Amniotic stem cell (primary cell): ENCODE results near the gene SLC12A1.
A peak's percentile ranks its signal among the peaks of the same experiment; 100 is the strongest.

Experiments
- DNase-seq: peaks from one replicate; lab custom pipeline; 2025; lab: John Stamatoyannopoulos, UW

The SLC12A1 gene

DNA sequence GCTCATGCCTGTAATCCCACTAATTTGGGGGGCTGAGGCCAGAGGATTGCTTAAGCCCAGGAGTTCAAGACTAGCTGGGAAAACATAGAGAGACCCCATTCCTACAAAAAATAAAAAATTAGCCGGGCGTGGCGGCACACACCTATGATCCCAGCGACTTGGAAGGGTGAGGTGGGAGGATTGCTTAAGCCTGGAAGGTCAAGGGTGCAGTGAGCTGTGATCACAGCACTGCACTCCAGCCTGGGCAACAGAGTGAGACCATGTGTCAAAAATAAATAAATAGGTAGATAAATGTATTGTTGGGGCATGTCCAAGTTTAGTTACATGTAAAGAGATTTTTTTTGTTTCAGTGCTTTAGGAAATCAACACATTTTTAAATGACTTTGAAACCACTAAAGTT lies 36.4 kb downstream of the SLC12A1 start:
- no peak for DNase-seq

DNA sequence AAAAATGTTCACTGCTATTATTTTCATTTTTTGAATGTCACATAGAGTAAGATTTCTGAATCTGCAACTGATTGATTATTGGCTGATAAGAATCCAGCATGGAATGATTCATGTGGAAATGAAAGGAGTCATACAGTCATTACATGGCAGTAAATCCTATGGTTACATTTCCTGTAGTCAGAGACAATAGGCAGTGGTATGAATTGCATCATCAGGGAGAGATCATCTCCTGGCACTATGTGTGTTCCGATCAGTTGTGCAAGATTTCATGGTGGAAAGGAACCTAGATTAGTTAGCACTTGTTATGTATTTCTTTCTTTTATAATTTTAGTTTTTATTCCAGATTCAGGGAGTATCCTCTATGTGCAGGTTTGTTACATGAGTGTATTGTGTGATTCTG lies 38.8 kb downstream of the SLC12A1 start:
- no peak for DNase-seq

DNA sequence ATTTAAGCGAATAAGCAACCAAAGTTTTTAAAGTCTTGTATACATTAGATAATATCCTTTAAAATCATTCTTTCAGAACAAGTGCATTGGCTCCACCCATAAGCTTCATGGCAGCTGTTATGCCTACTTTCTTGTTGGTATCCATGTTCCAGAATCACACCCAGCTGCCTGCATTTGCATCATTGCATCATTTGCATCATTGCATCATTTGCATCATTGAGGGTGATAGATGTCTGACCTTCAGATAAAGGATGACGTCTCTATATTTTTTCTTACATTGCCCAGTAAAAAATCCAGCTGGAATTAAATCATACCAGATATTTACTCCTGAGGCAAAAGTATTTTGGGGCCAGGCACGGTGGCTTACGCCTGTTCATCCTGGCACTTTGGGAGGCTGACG lies 42.3 kb downstream of the SLC12A1 start:
- no peak for DNase-seq

DNA sequence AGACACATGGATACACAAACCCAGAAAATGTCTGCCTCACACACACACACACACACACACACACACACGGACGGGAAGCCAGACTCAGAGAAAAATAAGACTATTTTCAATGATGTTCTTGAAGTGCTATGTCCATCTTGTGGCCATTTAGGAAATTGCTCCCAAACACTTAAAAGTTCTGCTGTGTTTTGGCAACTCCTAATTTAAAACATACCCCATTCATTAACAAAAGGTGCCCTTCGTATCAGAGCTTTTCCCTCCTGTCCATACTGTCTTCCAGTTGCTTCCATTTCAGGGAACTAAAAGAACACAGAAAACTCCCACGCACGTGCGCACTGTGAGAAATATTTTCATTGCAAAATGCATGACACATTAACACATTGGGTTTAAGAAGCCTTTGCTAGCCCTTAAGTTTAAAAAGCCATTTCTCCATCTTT lies 44.6 kb downstream of the SLC12A1 start:
- peak; percentile 34 for DNase-seq

DNA sequence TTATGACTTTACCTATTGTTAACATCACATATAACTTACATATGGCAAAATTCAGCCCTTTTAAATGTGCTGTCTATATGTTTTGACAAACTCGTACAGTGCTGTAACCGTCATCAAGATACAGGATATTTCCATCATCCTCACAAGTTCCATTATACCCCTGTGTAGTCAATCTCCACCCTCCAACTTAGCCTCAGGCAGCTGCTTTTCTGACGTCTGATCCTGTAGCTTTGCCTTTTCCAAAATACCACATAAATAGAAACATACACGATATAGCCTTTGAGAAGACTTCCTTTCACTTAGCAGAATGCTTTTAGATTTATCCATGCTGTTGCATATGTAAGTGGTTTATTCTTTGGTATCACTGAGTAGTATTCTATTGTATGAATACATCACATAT lies 47.1 kb downstream of the SLC12A1 start:
- no peak for DNase-seq

DNA sequence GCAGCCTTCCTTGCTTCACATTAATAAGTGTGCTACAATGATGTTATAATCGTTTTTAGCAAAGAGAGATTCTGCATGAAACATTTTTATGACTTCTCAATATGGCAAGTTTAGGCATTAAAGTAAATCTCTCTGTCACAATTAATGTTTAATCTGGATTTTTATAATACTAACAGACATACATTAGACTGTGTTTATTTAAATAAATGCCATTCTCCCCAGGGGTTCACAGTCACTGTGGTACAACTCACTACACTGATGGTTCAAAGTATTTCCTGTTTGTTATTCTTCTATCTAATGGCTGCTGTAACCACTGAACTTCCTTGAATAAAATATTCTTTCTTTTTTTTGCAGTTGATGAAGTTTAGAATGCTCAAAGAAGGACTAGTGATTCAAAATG lies 59.0 kb downstream of the SLC12A1 start:
- no peak for DNase-seq

DNA sequence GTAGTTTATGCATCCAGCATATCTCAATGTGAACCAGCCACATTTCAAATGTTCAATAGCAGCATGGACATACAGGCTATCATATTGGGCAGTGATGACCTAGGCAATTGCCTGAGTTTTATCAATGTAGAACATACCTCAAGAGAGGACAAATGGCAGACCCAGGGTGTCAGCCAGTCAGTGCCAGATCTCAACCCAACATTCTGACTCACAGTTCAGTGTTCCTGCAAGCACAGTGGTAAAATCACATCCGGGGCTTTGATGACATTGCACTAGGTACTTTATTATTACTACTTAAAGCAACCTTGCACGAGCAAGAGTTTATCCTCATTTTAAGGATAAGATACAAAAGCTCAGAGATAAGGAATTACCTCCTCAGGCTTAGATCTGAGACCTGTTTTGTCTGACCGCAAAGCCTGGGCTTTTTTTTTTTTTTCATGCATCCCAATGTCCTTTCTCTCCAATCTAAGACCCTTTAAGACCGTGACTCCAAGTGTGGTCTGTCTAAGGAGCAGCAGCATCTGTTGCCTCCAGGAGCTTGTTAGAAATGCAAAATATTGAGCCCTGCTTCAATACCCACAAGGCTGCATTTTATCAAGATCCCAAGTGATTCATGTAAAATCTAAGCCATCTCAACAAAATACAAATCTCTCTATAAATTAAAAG lies 60.1 kb downstream of the SLC12A1 start:
- no peak for DNase-seq

DNA sequence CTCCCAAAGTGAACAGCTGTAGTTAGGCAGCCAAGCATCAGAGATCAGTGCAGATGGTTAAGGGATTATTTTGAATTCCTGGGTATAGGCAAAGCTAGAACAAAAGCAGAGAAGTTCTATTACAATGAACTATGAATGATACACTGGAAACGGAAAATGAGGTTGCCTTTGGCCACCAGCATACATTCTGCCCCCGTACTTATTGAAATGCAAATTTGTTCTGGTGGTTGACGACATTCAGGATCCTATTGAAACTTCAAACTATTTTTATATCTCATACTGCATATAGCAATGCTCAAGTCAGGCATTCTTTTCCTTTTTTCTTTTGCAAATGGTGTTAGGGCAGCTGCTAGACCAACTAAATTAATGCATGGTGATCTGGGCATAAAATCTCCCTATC lies 61.7 kb downstream of the SLC12A1 start:
- DNase-seq, result no peak

DNA sequence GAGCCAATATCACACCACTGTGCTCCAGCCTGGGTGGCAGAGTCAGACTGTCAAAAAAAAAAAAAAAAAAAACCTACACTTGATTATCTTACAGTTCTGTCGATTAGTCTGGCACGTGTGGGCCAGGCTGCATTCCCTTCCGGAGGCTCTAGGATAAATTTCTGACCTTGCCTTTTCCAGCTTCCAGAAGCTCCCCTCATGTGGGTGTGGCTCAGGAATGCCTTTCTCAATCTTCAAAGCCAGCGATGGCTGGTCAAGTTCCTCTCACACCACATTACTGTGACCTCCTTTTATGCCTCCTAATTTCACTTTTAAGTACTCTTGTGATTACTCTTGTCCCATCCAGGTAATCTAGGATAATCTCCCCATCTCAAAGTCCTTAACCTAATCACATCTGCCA lies 66.9 kb downstream of the SLC12A1 start:
- DNase-seq, result no peak

DNA sequence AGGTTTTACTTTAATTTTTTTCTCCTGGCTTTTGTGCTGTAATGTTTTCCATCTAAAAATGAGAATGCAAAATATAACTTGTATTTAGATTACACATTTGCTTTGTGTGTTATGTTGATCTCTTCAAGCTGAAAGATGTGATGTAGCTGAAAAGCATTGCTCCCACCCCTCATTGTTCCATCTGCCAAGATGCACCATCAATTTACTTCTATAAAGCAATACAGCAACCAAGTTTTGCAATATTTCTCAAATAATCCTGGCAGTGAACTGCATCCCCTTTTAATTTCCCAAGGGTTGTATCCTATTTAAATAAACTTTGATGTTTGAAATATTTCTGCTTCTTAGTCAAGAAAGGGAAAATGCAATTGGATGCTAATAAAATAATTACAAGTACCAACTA lies 72.6 kb downstream of the SLC12A1 start:
- DNase-seq, result no peak

DNA sequence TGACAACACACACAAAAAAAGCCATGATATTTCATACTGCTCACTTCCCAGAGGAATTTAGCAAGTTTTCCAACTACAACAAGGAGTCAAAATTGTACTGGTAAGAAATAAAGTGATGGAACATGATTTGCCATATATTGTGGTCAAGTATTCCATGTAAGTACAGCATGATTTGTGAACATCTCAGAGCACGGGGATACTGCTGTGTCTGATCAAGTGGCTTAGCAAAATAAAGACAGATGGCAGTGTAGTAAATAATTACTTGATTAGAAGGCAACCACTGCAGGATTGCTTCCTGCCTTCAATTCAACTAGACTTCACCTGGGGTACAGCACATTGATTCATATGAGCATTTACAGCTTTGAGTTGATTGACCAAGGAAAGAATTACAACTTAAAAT lies 73.5 kb downstream of the SLC12A1 start:
- no peak for DNase-seq

DNA sequence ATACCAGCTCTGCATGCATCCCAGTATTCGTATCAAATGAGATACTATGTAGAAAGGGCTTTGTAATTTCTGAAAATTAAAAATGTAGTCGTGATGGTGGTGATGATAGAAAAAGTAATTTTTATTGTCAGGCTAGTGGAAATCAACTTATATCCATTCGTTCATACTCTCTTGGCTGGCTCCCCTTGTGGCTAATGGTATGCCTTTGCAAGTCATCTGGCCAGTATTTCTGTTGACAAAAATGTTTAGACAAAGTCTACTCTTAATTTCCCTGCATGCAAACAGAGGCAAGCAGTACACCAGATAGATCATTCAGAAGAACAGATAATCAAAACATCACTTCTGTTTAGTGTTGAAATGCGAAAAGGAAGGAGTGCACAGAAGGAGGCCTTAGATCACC lies 75.6 kb downstream of the SLC12A1 start:
- DNase-seq, result no peak

DNA sequence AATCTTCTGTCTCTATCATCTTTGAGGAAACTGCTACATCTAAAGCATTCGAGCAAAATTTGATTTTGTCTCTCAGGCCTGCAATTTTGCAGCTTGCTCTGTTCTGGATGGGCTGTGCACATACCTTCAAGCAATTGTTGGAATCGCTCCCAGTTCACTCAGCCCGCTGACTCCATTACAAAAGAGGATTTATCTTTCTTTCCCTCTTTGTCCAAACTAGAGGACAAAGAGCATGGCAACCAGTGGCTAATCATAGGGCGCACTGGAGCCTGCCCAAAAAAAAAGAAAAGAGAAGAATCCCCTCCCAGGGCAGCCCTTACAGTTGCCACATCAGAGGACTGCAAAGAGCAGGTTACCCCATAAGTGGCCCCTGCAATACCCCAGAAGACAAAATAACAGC lies 76.1 kb downstream of the SLC12A1 start:
- no peak for DNase-seq

DNA sequence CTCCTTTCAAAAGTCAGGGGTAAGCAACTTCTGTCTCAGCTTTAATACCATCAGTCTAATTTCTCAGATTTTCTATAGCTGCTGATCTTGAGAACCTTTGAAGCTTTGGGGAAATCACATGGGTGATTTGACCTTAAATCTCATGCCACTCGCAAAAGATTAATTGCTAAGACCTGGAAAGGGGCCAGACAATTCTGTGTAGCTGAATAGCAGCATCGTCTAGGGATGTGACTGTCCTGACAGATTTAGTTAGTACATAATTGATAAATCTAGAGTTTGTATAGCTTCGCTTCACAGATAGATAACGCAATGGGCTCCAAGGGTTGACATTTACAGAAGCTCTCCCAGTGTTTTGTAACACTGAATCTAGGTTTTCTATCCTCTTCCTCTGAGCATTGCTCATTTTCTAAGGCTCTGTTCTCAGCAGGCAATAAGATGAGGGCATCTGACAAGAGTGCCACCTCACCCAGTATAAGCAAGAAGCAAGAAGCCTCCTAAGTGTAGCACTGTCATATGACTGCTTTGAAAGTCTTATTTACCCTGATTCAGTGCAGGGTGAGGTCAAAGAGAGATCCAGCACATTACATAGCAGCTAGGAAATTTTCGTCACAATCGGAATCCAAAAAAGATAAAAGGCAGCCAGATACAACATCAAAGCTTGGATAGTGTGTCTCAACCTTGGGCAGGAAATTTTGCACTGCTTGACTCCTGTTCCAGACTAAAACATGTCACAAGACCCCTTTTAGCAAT lies 77.5 kb downstream of the SLC12A1 start:
- DNase-seq, result no peak

DNA sequence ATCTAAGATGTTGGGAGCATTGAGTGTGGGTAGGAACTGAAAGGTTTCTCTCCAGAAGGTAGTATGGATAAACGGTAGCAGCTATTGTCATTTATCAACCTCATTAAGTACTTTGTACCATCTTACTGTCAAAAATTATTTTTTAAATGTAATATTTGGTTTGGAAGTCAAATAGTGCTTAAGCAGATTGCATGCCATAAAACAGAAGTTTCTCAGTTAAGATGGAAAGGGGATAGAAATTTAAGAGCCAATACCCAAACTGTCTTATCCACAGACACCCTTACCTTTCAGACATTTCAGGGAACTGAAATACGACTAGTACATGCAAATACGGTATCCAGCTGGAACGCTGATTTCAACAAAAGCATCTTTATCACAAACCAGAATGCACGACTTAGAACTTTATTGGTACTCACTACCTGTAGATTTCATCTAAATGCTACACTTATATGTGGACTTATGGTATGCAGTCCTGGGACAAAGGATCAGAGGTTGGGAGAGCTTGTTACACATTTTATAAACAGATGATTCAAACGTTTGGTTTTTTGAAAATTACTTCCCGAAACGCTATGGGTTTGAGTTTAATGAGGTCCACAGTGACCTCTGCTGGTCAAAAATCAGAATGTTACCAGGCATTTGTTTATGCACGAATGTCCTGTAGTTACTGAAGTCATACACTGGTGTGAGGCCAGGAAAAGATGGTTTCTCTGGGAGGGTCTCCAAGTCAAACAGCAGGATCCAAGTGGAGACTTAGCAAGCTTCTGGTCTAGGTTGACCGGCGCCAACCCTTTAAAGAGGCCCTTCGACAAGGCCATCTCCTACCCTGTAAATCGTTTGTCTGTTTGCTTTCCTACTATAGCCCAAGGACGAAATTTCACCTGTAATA lies 79.5 kb downstream of the SLC12A1 start:
- peak; percentile 55 for DNase-seq

DNA sequence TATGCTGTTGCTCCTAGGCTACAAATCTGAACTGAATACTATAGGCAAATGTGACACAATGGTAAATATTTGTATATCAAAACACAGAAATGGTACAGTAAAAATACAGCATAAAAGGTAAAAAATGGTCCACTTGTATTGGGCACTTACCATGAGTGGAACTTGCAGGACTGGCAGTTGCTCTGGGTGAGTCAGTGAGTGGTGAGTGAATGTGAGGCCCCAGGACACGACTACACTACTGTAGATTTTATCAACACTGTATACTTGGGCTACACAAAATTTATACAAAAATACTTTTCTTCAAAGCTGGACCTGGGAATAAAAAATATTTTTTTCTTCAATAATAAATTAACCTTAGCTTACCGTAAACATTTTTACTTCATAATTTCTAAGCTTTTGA lies 83.5 kb downstream of the SLC12A1 start:
- DNase-seq, result no peak

DNA sequence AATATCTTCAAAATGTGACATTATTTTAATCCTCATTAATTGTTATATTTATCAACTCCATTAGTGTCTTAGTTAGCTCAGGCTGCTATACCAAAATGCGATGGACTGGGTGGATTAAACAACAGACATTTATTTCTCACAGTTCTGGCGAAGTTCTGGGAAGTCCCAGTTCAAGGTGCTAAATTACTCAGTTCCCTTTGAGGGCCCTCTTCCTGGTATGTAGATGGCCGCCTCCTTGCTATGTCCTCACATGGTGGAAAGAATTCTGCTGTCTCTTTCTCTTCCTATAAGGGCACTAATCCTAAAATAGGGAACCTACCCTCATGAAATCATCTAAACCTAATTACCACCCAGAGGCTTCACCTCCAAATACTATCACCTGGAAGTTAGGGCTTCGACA lies 86.4 kb downstream of the SLC12A1 start:
- DNase-seq, result no peak

DNA sequence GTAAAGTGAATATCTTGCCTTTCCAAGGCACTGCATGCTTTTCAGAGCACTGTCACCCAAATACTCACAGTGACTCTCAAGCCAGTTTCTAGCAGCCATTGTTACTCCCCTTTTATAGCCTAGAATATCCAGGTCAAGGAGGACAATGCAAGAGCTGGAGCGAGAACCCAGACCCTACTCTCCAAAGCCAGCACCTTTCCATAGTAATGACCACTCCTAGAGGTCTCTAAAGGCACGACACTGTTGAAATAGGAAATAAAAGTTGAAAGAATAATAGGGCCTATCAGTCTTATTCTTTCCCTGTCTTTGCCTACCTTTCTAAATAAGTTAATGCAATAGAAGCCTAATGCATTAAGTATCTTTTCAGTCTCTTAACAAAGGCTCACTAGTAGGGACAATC lies 91.6 kb downstream of the SLC12A1 start:
- DNase-seq, result no peak

DNA sequence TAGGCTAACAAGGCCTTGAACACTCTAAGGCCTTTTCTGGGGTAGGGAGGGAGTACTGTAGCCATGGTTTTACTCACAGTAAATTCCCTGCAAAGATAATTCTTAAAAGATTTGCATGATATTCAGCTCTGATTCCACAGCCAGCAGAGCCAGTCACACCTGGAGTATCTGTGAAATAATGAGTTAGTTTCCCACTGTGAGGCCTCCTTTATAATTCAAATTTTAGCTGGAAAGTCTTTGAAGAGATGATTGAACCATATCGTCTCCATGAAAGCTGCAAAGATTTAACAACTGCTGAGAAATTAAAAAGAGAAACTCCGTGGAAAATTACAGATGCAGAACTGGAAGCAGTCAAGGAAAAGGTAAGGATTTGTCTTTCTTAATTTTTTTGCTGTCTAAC lies 92.8 kb downstream of the SLC12A1 start:
- DNase-seq, result no peak

DNA sequence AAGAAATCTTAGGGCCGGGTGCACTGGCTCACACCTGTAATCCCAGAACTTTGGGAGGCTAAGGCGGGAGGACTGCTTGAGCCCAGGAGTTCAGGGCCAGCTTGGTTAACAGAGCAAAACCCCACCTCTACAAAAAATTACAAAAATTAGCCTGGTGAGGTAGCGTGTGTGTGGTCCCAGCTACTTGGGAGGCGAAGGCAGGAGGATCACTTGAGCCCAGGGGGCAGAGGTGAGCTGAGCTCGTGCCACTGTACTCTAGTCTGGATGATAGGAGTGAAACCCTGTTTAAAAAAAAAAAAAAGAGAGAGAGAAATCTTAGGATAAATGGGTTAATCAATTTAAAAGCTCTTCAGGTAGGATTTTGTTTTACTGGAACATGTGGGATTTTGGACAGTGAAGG lies 93.9 kb downstream of the SLC12A1 start:
- no peak for DNase-seq

DNA sequence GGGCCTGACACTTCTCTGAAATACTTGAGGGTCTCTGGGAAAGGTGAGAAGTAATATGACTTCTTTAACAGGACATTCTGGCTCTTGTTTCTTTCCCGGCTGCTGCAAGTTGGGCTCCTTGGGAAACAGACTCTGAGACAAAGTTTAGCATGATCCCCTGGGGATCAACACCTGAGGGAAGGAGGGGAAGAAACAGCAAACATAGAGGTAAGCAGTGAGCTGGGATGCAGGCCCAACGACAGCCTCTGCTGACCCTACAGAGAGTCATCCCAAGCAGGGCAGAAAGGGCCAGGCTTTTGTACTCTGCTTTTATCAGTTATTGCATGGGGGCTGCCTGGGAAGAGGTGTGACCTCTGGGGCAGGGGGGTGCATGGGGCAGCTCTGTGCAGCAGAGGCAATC lies 98.3 kb downstream of the SLC12A1 start:
- no peak for DNase-seq

DNA sequence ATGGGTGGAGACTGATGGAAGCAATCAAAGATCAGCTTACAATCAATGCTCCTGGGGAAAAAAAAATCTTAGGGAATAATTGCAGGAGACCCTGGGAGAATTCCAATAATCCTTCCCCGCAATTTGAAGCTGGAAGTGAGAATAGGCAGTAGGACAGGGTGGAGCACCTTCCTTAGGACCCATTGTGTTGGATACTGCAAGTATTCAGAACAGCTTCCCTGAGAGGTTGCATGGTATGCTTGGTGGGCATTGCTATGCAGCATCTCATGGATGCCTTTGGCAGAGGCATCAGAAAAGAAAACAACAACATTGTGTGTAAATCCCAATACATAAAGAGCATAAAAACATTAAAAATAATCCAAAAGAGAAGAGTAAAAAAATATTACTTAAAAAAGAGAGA lies 100.5 kb downstream of the SLC12A1 start:
- DNase-seq, result no peak

DNA sequence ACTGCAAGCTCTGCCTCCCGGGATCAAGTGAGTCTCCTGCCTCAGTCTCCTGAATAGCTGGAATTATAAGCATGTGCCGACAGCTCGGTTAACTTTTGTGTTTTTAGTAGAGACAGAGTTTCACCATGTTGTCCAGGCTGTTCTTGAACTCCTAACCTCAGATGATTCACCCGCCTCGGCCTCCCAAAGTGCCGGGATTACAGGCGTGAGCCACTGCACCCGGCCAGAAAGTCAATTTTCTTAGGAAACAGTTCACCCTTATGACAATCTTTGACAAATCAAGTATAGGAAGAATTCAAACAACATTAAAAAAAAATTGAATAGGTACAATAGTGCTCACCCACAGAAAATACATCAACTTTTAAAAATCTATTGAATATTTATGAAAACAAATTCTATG lies 101.5 kb downstream of the SLC12A1 start:
- DNase-seq, result no peak
